Sigmoid colon (tissue), 4 donors: ENCODE data around the gene HUWE1.

ENCODE experiments used
- CTCF ChIP-seq, 4 experiments: fragments of 450-650 bp in 3 of 4; fragments of 200-600 bp in 1 of 4; IDR thresholded peaks; one replicate each; pipeline ENCODE4 v1.5.1; 2016 to 2019; ENCODE audit warnings: antibody characterized with exemption in 4 of 4, mild to moderate bottlenecking in 3 of 4, moderate library complexity in 2 of 4
- POLR2A ChIP-seq, 2 donors: fragments of 450-650 bp; IDR thresholded peaks; one replicate each; pipeline ENCODE4 v1.6.1; 2016; ENCODE audit warnings: antibody characterized with exemption in 2 of 2, mild to moderate bottlenecking in 2 of 2, moderate library complexity in 2 of 2
- POLR2AphosphoS5 ChIP-seq, 4 donors: sonication (generic); formaldehyde crosslinking; IDR thresholded peaks; one replicate each; pipeline ENCODE4 v1.6.1; 2017; ENCODE audit warnings: antibody characterized with exemption in 4 of 4

GRCh38 chrX:53644751-53645150 is 41.8 kb downstream of the HUWE1 start:
- TF ChIP-seq POLR2AphosphoS5 (IDR thresholded peaks at IDR 0.05): no peak
- TF ChIP-seq CTCF (IDR thresholded peaks at IDR 0.05): no peak
- TF ChIP-seq POLR2A (IDR thresholded peaks at IDR 0.05): no peak
